ENCODE data around the gene DISP2.

- TF ChIP-seq CTCF (conservative IDR thresholded peaks at IDR 0.05) (no peak), EZH2 (IDR thresholded peaks at IDR 0.05; ENCODE audit: low read depth) (no peak)
Measured at GRCh38 chr15:40420071-40420713, 62.2 kb downstream of the DISP2 start.
